ENCODE results near the gene TLE1.
"Not testable (repeated sequence)": the region's sequence is repeated elsewhere in the genome, so short reads cannot be mapped to it uniquely, and the experiment has no call there.

Gene TLE1

DNA sequence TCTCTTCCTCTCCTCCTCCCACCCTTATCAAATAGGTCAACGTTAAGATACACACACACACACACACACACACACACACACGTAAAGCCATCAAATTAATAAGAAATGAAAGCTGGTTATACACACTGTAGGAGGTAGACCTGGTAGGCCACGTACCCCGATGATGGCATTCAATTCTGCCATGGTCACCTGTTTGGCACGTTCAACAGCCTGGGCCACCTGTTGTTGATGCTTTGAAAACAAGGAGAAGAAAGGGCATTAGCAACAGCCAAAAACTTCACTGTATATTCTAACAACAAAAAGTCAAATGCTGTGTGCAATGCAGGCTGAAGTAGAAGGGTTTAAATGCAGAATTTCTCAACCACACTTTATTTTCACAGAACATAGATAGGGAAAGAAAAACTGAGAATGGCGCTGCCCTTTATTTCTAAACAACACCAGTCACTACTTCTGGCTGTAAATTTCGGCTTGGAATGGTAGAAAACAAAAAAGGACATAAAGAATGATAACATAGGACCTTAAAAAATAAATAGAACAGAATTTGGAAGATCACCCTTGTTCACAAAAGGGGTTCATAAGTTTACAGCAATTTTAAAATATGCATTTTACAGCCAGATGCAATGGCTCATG, 37.2 kb downstream of the TLE1 start:
- no peak for DNase-seq

DNA sequence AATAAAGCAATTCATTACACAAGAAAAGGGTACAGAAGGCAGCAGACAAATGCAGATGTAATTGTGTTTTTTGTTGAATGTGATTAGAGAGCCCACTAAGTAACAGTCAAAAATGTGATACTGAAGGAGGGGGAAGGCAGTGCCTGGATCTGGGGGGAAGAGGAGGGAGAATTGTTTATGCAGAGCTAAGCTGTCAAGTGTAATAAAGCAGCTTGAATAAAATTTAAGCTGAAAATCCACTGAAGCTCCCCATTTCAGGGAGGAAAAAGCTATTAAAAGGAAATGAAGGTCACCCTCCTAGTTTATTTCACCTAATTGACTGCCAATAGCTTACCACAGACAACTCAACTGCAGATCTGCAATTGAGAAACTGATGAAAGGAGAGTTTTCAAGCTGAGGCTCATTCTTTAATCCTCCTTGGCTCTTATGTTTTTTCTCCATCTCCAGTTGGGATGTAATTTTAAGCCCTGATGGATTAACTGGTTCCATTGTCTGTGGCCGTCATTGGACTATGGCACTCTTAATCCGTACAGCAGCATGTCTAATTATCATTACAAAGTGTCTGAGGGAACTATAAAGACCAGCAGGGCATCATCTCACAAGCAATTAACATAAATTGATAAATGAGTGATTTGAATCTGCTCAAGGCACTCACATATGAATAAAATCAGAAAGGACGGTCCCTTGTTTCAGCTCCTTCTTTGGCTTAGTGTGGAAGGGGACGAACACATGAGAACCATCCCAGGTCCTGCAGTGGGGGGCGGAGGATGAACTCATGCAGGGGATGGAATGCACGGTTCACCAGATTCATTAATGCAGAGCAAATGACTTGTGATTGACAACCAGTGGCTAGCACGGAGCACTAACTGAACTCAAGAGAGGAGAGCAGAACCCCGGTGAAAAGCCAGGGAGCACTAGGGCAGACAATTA, 38.5 kb downstream of the TLE1 start:
- no peak for DNase-seq

DNA sequence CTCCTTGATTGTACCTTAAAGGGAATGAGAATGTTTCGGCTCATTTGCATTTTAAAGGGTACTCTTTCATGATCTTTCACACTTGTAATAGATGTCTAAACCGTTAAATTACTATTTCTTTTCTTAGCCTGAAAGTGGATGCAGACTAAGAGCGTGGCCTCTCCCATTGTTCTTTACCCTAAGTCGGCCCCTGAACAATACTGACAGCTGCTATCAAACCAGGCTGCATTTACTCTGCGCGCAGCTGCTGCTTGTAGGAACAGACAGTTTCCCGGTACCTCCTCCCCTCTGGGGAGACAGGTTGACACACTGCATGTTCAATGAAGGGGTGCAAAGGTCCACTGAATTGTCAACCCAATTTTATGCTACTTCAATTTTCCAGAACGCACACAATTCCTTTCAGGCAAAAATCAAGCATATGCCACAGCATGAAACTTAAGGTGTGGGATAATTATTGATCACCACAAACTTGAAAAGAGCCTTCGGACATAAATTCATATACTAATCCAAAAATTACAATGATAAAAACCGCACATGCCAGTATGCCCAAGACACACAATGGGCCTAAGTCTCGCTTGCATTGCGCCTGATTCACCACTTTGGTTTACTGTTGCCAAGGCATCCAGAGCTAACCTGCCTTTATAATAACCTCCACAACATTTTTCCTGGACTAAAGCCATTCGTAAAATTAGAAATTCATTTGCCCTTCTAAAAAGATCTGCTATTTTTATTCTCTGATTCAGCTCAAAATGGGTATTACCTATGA, 39.7 kb downstream of the TLE1 start:
- no peak for DNase-seq

DNA sequence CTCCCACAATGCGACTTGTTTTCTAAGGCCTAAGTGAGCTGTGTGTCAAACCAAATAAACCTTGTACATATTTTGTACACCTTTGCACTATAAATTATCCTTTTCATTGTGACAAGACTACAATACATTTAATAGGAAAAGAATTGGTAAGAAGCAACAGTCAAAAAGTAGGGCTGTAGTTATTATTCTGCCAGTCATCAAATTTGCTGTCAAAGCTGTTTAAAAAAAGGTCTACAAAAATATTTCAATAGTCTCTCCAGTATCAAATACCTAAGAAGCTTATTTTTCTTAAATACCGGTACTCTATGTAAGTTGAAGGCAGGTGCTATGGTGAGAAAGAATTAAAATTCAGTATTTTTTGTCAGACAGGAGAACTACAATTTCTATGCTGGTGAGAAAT, 40.5 kb downstream of the TLE1 start:
- no peak for DNase-seq

DNA sequence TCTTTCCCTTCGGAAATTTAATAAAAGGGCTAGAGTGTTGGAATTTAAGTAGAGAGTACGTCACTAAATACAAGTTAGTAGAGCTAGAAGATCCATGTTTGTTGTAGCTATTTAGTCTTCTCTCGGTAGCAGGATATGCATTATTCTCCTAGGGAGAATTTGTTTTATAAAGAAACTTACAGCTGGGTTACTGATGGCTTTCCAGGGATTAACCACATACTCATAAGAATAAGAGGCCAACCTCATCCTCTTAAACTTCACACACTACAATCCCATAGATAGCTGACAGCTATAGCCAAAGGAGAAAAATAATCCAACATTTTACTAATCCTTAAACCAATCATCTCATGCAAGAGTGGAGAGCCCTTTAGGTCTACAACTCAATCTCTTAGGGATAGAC, 43.0 kb downstream of the TLE1 start:
- DNase-seq = no peak

- DNase-seq = not testable (repeated sequence)
Observed at GRCh38 chr9:81644513-81644912, 44.8 kb downstream of the TLE1 start.

DNA sequence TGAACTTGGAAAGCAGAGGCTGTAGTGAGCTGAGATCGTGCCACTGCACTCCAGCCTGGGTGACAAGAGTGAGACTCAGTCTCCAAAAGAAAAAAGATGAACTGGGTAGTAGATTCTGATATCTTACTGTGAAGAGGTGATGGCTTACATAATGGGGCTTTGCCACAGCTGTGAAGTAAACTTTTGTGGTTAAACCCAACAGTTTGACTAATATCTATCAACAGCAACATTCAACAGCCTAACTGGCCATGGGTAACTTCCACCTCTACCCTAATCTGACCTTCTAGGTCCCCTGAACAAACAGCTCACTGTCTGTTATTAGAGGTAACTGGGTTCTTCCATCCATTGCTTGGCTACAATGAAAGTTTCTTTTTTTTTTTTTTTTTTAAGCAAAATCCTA, 52.1 kb downstream of the TLE1 start:
- DNase-seq = no peak

- no peak for DNase-seq
Observed at GRCh38 chr9:81636255-81636599, 53.1 kb downstream of the TLE1 start.

DNA sequence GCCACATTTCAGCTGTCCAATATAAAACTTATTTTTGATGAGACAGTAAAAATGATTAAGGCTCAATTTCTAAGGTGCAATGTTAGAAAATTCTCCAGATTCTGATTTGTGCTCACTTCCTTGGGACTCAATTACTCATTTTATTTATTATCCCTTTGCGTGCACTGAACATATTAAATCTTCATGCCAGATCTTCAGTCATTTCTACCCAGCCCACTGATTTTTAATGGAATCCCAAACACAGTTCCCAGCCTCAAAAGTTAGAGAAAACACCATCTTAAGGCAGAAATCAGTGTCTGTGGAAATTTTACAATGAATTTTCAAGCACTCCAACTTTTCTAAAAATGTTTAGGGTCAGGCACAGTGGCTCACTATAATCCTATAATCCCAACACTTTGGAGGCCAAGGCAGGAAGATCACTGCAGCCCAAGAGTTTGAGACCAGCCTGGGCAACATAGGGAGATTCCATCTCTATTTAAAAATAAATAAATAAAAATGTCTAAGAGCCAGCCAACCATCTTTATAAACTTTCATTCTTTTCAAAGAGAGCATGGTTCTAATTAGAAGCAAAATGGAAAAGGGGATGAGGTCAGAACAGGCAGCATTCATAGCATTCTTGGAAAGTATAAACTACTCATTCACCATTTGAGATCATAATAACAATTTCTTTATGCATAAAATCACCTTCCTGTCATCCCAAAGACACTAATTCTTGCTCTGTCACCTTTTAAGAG, 53.7 kb downstream of the TLE1 start:
- no peak for DNase-seq

- DNase-seq = no peak
Observed at GRCh38 chr9:81634915-81635516, 54.3 kb downstream of the TLE1 start.

DNA sequence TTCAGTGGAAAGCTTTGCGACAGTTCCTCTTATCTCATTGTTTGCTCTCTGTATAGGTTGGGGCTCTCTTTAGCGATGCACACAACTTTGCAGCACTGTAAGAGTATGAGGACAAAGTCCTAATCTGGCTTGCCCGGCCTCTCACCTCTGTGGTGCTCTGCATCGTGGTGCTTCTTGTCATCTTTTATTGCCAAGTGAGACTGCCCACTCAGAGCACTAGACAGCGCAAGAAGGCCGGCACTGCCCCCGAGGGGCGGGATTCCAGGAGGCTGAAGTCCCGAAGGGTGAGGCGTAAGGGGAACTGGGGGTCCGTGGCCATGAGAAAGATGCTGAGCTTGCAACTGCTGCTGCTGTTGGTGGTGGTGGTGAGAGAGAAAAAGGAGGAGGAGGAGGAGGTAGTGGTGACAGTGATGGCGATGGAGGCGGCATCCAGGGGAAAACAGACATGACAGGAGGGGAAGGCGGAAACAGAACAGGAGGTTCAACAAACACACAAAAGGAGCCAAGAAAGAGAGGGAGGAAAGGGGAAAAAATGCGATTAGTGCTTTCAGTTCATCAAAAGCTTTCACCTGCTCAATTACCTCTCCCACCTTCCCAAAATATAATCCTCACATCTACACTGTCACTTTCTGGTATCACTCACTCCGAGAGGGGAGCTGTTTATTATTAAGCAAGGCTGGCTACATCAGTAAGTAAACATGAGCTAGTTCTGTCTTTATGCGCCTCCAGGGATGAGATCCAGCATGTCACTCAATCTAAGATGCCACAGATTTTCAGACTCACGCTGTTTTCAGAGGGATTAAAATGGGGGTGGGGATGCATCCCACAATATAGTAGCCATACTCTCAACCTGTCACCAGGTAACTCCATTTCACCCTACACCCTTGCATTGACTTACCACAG, 55.1 kb downstream of the TLE1 start:
- DNase-seq = no peak

GRCh38 chr9:81632599-81632998, 56.7 kb downstream of the TLE1 start:
- DNase-seq = no peak

DNA sequence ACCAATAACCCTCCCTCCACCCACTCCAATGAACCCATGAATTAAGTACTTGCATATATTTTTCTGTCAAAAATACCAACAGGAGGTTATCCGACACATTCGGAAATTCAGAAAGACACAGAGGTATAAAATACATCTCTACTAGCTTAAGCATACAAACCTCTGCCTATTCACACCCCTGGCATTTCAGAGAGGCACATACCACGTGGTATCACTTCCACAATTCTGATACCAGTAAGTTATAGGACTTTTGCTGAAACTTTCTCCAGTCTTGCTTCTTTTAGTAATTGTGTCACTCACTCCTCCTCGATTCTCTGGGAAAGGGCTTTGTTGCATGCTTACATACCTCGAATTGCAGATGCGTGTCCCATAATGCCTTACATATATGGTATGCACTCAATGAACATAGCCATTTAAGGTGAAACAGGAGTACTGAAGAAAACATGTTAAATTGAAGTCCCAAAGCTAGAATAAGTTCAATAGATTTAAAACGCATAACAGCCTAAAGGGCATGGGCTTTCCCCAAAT, 58.1 kb downstream of the TLE1 start:
- no peak for DNase-seq

- DNase-seq = no peak
Observed at GRCh38 chr9:81629440-81629839, 59.9 kb downstream of the TLE1 start.

GRCh38 chr9:81628897-81629296, 60.5 kb downstream of the TLE1 start:
- DNase-seq = no peak

DNA sequence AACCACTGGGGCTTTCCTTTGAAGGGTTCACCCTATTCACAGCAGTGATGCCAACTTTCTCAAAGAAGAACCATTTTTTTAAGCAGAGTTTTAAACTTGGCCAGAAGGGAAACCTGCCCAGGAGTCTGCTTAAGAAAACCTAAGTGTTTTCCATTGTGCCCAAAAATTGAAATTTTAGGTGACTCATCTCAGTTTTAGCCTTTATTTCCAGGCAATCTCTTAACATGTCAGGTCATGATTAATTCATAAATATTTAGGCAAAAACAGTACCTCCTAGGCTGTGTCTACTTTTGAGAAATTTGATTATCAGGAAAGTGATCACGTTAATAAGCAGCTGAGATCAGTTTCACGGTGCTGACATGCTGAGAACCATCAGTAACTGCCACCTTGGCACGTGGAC, 61.9 kb downstream of the TLE1 start:
- no peak for DNase-seq

DNA sequence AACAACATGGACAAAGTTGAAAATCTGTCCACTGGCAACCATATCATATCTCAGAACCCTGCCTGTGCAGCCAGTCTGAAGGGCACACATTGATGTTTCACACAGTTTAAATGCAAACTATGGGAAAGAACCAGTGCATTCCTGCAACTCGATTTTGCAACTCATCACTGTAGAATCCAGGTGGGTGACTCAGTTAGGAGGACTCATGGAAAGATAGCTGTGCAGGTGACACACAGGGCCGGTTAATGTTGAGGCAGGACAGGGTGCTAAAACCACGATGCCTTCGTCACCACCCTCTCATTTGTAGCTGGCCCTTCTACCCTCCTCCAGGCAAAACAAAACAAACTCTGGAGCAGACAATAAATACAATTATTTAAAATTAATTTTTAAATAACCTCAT, 62.8 kb downstream of the TLE1 start:
- DNase-seq = no peak

GRCh38 chr9:81625969-81626368, 63.4 kb downstream of the TLE1 start:
- DNase-seq = no peak

DNA sequence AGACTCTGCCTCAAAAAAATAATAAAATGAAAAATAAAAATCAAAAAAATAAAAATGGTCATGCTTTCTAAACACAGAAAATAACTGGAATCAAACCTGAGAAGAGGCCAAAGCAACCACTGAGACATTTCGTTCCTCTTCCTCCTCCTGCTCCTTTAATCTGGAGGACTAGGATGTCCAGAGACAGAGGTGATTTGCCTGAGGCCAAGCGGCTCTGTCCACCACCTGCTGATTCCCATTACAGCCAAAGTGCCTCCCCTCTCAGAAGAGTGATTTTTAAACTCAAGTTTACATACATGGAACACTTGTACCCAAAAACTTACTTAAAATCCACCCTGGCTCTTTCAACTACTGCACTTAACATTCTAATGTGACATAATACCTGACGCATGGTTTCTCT, 65.6 kb downstream of the TLE1 start:
- DNase-seq = no peak

DNA sequence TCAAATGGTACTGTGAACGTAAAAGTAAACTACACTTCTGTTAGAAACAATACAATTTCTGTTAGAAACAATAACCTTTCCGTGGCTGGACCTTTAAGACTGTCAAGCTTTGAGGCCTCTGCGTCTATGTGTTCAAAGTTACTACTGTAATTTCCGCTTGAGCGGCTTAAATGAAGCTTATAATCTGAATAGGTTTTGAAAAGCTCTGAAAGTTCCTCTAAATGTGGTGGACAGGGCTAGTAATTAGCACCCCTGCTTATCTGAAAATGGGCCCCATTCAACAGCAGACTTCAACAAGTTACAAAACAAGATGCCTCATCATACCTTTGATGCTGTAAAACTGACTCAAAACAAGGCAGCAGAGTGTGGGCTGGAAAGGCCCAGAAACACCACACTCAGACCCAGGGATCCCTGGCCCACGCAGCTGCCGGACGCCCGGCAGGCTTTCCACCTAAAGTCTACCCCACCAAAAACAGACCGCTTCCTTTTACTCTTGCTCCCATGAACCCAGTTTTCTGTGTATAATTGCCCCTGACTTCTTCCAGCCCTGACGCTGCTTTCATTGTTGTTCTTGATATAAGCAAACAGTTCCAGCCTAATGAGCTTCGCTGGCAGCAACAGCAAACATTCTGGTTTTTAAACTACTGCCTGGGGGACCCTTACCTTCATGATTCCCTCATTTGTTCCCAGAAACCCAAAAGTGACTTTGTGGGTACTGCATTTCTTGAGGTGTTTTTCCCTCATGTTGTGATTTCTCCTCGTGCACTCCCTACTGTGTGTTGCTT, 66.7 kb downstream of the TLE1 start:
- no peak for DNase-seq
